ENCODE measurements around the gene RHOA. TPM values are rescaled to one million over a fixed set of nuclear protein-coding genes. Genes with fewer than 3 reads are reported as not detected.

Gene RHOA
- total and polyA plus RNA-seq, 10 of the 15 experiments (the other 5 are each of a cell fraction or from before 2014, with no cell fraction given), result 246 to 1,049 (median 515) TPM

GRCh38 chr3:49411535-49411967, 225 bp downstream of the RHOA start (continued):
- TF ChIP-seq, protein P1, sequence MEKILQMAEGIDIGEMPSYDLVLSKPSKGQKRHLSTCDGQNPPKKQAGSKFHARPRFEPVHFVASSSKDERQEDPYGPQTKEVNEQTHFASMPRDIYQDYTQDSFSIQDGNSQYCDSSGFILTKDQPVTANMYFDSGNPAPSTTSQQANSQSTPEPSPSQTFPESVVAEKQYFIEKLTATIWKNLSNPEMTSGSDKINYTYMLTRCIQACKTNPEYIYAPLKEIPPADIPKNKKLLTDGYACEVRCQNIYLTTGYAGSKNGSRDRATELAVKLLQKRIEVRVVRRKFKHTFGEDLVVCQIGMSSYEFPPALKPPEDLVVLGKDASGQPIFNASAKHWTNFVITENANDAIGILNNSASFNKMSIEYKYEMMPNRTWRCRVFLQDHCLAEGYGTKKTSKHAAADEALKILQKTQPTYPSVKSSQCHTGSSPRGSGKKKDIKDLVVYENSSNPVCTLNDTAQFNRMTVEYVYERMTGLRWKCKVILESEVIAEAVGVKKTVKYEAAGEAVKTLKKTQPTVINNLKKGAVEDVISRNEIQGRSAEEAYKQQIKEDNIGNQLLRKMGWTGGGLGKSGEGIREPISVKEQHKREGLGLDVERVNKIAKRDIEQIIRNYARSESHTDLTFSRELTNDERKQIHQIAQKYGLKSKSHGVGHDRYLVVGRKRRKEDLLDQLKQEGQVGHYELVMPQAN (conservative IDR thresholded peaks at IDR 0.05), result peak; percentile 87
- no peak for TF ChIP-seq NFYB (IDR thresholded peaks at IDR 0.05; ENCODE audit: insufficient read depth, low read depth, low read length)

- no TSS peak for BruUV-seq (replicated peaks)
- POLR2A ChIA-PET, result interaction anchor here (0.6 to 6.6 kb wide), 8 partner anchors 18 to 355 kb away, joined by 3 to 40 read pairs (median 6); partner anchors contain the start of genes DAG1, GPX1, NICN1 and USP4
- ATAC-seq (no peak), FAIRE-seq (no peak), DNase-seq (ENCODE audit: low read depth, low spot score) (no peak)
- H3K27ac ChIP-seq (ENCODE audit: control insufficient read depth, insufficient read depth), result peak overlapping the region; percentile 96
- in situ Hi-C loops (cut with MboI), result no loop called here
- no peaks in the 10 kb centered on the region; the same call in 2 of the 3 replicates for H3K9me3 ChIP-seq (replicated peaks; ENCODE audit: control insufficient read depth, insufficient read depth, low read length)
- TF ChIP-seq SIX5 (IDR thresholded peaks at IDR 0.05; ENCODE audit: low read depth, low read length, severe bottlenecking) (no peak), KDM1A (IDR thresholded peaks at IDR 0.05; ENCODE audit: borderline replicate concordance) (no peak), USF1 (IDR thresholded peaks at IDR 0.05; ENCODE audit: borderline replicate concordance, extremely low read length, insufficient read depth, low read depth, low read length) (no peak), HDGF (IDR thresholded peaks at IDR 0.05) (no peak), SIN3A (IDR thresholded peaks at IDR 0.05; ENCODE audit: low read depth, low read length) (0 out of 2 replicates have a peak, but pooled peaks have one; percentile 3), PML (IDR thresholded peaks at IDR 0.05; ENCODE audit: low read length) (0 out of 2 replicates have a peak, but pooled peaks have one; percentile 10), YY1 (IDR thresholded peaks at IDR 0.05; ENCODE audit: low read depth, low read length) (no peak)
- TF ChIP-seq, protein P2, sequence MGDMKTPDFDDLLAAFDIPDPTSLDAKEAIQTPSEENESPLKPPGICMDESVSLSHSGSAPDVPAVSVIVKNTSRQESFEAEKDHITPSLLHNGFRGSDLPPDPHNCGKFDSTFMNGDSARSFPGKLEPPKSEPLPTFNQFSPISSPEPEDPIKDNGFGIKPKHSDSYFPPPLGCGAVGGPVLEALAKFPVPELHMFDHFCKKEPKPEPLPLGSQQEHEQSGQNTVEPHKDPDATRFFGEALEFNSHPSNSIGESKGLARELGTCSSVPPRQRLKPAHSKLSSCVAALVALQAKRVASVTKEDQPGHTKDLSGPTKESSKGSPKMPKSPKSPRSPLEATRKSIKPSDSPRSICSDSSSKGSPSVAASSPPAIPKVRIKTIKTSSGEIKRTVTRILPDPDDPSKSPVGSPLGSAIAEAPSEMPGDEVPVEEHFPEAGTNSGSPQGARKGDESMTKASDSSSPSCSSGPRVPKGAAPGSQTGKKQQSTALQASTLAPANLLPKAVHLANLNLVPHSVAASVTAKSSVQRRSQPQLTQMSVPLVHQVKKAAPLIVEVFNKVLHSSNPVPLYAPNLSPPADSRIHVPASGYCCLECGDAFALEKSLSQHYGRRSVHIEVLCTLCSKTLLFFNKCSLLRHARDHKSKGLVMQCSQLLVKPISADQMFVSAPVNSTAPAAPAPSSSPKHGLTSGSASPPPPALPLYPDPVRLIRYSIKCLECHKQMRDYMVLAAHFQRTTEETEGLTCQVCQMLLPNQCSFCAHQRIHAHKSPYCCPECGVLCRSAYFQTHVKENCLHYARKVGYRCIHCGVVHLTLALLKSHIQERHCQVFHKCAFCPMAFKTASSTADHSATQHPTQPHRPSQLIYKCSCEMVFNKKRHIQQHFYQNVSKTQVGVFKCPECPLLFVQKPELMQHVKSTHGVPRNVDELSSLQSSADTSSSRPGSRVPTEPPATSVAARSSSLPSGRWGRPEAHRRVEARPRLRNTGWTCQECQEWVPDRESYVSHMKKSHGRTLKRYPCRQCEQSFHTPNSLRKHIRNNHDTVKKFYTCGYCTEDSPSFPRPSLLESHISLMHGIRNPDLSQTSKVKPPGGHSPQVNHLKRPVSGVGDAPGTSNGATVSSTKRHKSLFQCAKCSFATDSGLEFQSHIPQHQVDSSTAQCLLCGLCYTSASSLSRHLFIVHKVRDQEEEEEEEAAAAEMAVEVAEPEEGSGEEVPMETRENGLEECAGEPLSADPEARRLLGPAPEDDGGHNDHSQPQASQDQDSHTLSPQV (IDR thresholded peaks at IDR 0.05), result no peak
- no peaks in the 10 kb centered on the region for H3K27me3 ChIP-seq (replicated peaks in 1 of 2; ENCODE audit: control insufficient read depth in 2 of 2, insufficient read depth in 2 of 2, low read length in 1 of 2)
- H3K9ac ChIP-seq (ENCODE audit: control insufficient read depth, insufficient read depth, low read length), result peak overlapping the region; percentile 93
- CTCF ChIA-PET, result interaction anchor here (2.9 kb wide), 1 partner anchor 38 kb away, joined by 13 read pairs; no protein-coding TSS in a partner anchor
- peaks cover 82% of the 10 kb centered on the region for H3K79me2 ChIP-seq (ENCODE audit: control insufficient read depth, insufficient read depth, low read length)
- intact Hi-C loops (cut with micrococcal nuclease; ENCODE audit: unreplicated experiment), result loop anchor here (10.0 kb wide), 1 partner anchor 316 kb away; the partner anchor contains the start of gene QRICH1
- H3K36me3 ChIP-seq (ENCODE audit: control insufficient read depth in 2 of 2, insufficient read depth in 2 of 2, low read length in 1 of 2), result 0 out of 4 replicates have a peak, but pooled peaks cover 0 to 6% of the 10 kb centered on the region in 2 experiments
- RAD21 ChIA-PET (ENCODE audit: unreplicated experiment), result interaction anchor here (0.5 to 2.1 kb wide), 7 partner anchors 18 to 240 kb away, joined by 3 to 12 read pairs (median 3); partner anchors contain the start of genes KLHDC8B and USP4
- H3K4me2 ChIP-seq (ENCODE audit: control insufficient read depth, insufficient read depth), result peak overlapping the region; percentile 78
- no peak overlapping the region for H2AFZ ChIP-seq (ENCODE audit: control insufficient read depth, low read depth, low read length)
- peak overlapping the region; percentile 93 for H3K4me3 ChIP-seq
- peaks cover 14% of the 10 kb centered on the region for H4K20me1 ChIP-seq (ENCODE audit: control insufficient read depth, insufficient read depth)
- peaks cover 20% of the 10 kb centered on the region for H3K4me1 ChIP-seq (ENCODE audit: control insufficient read depth, insufficient read depth, low read length)
- WGBS (ENCODE audit: insufficient coverage, insufficient replicate concordance, low lambda C conversion rate, missing lambda C conversion rate), result under 1% methylated on average over 33 of the region's 33 CpGs
- SMC1A ChIA-PET (ENCODE audit: uncharacterized antibody, unreplicated experiment), result interaction anchor here (2.9 kb wide), 1 partner anchor 18 kb away, joined by 11 read pairs; the partner anchor contains the start of gene NICN1
Measured at GRCh38 chr3:49410846-49411534, 786 bp downstream of the RHOA start.
